ENCODE measurements around the gene PAK5. TPM values are rescaled to one million over a fixed set of nuclear protein-coding genes. Genes with fewer than 3 reads are reported as not detected.

PAK5 gene
- total RNA-seq, 1 donor from 2014 or later: 1.6 TPM

DNA sequence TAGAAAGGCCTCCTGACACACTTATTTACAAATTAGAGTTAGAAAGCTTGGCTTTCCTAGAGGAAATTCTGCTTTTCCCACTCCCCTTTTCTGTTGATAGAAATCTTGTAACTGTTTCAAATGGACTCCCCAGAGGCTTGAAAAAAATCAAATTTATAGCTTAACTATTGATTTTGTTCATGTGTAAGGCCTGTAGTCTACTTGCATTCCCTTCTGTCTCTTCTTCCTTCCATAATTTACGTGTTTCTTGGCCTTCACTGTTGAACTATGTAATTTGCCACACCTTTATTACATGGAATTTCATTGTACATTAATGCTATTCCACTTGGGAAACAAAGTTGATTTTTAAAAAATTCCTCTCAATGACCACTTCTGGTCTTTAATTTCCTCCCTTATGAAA, 243.1 kb downstream of the PAK5 start:
- H3K9ac ChIP-seq: no peak overlapping the region
- peaks cover 10% of the 10 kb centered on the region for H3K4me1 Mint-ChIP-seq
- no peak overlapping the region for H3K27ac Mint-ChIP-seq
- H3K4me3 Mint-ChIP-seq: no peak overlapping the region
- no peaks in the 10 kb centered on the region for H4K20me1 ChIP-seq (ENCODE audit: low read depth)
- H3K4me1 ChIP-seq: peaks cover 17% of the 10 kb centered on the region
- no peak overlapping the region for H3K4me3 ChIP-seq
- no peaks in the 10 kb centered on the region for H3K27me3 ChIP-seq
- peaks cover 8% of the 10 kb centered on the region for H3F3A ChIP-seq (ENCODE audit: low read depth)
- H3K36me3 Mint-ChIP-seq: no peaks in the 10 kb centered on the region
- peaks cover 7% of the 10 kb centered on the region for H3K9me3 Mint-ChIP-seq
- TF ChIP-seq EZH2 (IDR thresholded peaks at IDR 0.05) (no peak), EZH2phosphoT487 (IDR thresholded peaks at IDR 0.05) (no peak)
- TF ChIP-seq, protein P1, sequence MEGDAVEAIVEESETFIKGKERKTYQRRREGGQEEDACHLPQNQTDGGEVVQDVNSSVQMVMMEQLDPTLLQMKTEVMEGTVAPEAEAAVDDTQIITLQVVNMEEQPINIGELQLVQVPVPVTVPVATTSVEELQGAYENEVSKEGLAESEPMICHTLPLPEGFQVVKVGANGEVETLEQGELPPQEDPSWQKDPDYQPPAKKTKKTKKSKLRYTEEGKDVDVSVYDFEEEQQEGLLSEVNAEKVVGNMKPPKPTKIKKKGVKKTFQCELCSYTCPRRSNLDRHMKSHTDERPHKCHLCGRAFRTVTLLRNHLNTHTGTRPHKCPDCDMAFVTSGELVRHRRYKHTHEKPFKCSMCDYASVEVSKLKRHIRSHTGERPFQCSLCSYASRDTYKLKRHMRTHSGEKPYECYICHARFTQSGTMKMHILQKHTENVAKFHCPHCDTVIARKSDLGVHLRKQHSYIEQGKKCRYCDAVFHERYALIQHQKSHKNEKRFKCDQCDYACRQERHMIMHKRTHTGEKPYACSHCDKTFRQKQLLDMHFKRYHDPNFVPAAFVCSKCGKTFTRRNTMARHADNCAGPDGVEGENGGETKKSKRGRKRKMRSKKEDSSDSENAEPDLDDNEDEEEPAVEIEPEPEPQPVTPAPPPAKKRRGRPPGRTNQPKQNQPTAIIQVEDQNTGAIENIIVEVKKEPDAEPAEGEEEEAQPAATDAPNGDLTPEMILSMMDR (IDR thresholded peaks at IDR 0.05): no peak
- H2AFZ ChIP-seq (replicated peaks): no peak overlapping the region
- H3K36me3 ChIP-seq: no peaks in the 10 kb centered on the region
- no peaks in the 10 kb centered on the region for H3K27me3 Mint-ChIP-seq (ENCODE audit: insufficient read depth, low read depth)
- DNase-seq (ENCODE audit: low spot score): no peak
- H3K79me2 ChIP-seq (ENCODE audit: low read depth): no peaks in the 10 kb centered on the region
- H3K9me3 ChIP-seq (ENCODE audit: low read depth): no peaks in the 10 kb centered on the region
- H3K27ac ChIP-seq: no peak overlapping the region
- no peak overlapping the region for H3K4me2 ChIP-seq

DNA sequence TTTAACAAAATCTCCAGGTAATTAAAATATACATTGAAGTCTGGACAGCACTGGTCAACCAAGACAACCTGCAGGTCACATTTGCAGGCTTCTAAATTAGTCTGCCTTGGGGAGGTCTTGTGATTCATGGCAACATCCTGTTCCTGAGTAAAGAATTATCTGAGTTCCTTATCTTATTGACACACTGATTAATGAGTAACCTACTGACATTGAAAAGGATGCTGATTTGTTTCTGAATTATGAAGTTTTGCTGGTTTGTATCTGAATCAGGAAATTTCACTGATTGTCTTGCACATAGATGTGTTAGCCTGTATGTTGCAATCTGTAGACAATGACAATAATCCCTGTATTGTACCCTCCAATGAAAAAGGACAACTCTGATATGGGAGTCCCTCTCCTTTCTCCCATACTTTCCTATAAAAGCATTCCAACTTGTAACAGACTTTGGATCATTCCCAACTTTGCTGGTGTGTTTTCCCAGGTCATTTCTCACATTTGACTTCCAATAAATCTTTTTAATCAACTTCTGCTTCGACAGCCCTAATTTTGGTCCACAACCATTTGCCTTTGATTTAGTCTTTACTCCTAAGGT, 244.5 kb downstream of the PAK5 start:
- H3K9me3 Mint-ChIP-seq: peaks cover 7% of the 10 kb centered on the region
- no peak overlapping the region for H3K27ac Mint-ChIP-seq
- no peaks in the 10 kb centered on the region for H3K36me3 Mint-ChIP-seq
- no peaks in the 10 kb centered on the region for H3K27me3 Mint-ChIP-seq (ENCODE audit: insufficient read depth, low read depth)
- H2AFZ ChIP-seq (replicated peaks): no peak overlapping the region
- no peaks in the 10 kb centered on the region for H3K27me3 ChIP-seq
- peaks cover 6% of the 10 kb centered on the region for H3K4me1 ChIP-seq
- no peak overlapping the region for H3K4me2 ChIP-seq
- H3F3A ChIP-seq (ENCODE audit: low read depth): no peaks in the 10 kb centered on the region
- H3K4me1 Mint-ChIP-seq: no peaks in the 10 kb centered on the region
- H3K9ac ChIP-seq: no peak overlapping the region
- H3K4me3 ChIP-seq: no peak overlapping the region
- no peak overlapping the region for H3K27ac ChIP-seq
- no peak overlapping the region for H3K4me3 Mint-ChIP-seq
- H3K9me3 ChIP-seq (ENCODE audit: low read depth): no peaks in the 10 kb centered on the region
- no peak for DNase-seq (ENCODE audit: low spot score)
- TF ChIP-seq, protein P1 (IDR thresholded peaks at IDR 0.05): no peak
- TF ChIP-seq EZH2 (IDR thresholded peaks at IDR 0.05): no peak
- no peak for TF ChIP-seq EZH2phosphoT487 (IDR thresholded peaks at IDR 0.05)
- no peaks in the 10 kb centered on the region for H3K79me2 ChIP-seq (ENCODE audit: low read depth)
- H4K20me1 ChIP-seq (ENCODE audit: low read depth): no peaks in the 10 kb centered on the region
- H3K36me3 ChIP-seq: no peaks in the 10 kb centered on the region

DNA sequence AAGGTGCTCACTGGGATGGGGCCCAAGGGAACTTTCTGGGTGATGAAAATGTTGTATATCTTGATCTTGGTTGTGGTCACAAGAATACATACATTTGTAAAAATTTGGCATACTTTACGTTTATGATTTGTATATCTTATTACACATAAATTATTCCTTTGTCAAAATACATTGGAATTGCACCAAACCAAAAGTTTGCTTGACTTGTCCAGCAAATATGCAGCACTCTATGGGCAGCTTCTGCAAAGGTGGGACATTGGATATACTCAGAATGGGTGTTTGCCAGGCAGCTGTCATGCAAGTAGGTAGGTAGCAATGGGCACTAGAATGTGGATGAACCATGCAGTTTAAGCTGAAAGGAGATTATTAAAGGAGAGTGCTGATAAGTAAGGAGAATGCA, 246.5 kb downstream of the PAK5 start:
- no peak overlapping the region for H3K9ac ChIP-seq
- Mint-ChIP-seq H3K27ac (no peak overlapping the region), H3K4me1 (no peaks in the 10 kb centered on the region), H3K9me3 (no peaks in the 10 kb centered on the region), H3K36me3 (no peaks in the 10 kb centered on the region), H3K27me3 (ENCODE audit: insufficient read depth, low read depth) (peaks cover 2% of the 10 kb centered on the region), H3K4me3 (no peak overlapping the region)
- no peaks in the 10 kb centered on the region for H3K36me3 ChIP-seq
- no peaks in the 10 kb centered on the region for H3K27me3 ChIP-seq
- no peak overlapping the region for H3K4me2 ChIP-seq
- H4K20me1 ChIP-seq (ENCODE audit: low read depth): no peaks in the 10 kb centered on the region
- H3K27ac ChIP-seq: no peak overlapping the region
- H3K4me3 ChIP-seq: no peak overlapping the region
- DNase-seq (ENCODE audit: low spot score): no peak
- H3K4me1 ChIP-seq: peaks cover 6% of the 10 kb centered on the region
- no peak overlapping the region for H2AFZ ChIP-seq (replicated peaks)
- no peaks in the 10 kb centered on the region for H3F3A ChIP-seq (ENCODE audit: low read depth)
- no peaks in the 10 kb centered on the region for H3K9me3 ChIP-seq (ENCODE audit: low read depth)
- H3K79me2 ChIP-seq (ENCODE audit: low read depth): no peaks in the 10 kb centered on the region
- TF ChIP-seq EZH2phosphoT487 (IDR thresholded peaks at IDR 0.05) (no peak), EZH2 (IDR thresholded peaks at IDR 0.05) (no peak)
- TF ChIP-seq, protein P1 (IDR thresholded peaks at IDR 0.05): no peak
